Renal pelvis (tissue), 4 donors: ENCODE data around the gene PDE10A. TPM values are rescaled to one million over a fixed set of nuclear protein-coding genes. Genes with fewer than 3 reads are reported as not detected.
"Not testable (repeated sequence)": the region's sequence is repeated elsewhere in the genome, so short reads cannot be mapped to it uniquely, and the experiment has no call there.

Source experiments
- DNase-seq: peaks from one replicate; pipeline ENCODE4 v3.0.0-alpha.2; 2013
- polyA plus RNA-seq, 3 donors: library from polyadenylated mRNA; unstranded; fragments of 120-200 nt; gene quantifications; one replicate each; pipeline ENCODE4 v1.2.1, GENCODE V29; 2013; ENCODE audit not compliant: insufficient read length in 3 of 3

PDE10A gene
- polyA plus RNA-seq, 3 donors = 18.3 to 24.4 (median 19.6) TPM

- no peak for DNase-seq
Measured at GRCh38 chr6:165628955-165629354, 34.1 kb downstream of the PDE10A start.

DNA sequence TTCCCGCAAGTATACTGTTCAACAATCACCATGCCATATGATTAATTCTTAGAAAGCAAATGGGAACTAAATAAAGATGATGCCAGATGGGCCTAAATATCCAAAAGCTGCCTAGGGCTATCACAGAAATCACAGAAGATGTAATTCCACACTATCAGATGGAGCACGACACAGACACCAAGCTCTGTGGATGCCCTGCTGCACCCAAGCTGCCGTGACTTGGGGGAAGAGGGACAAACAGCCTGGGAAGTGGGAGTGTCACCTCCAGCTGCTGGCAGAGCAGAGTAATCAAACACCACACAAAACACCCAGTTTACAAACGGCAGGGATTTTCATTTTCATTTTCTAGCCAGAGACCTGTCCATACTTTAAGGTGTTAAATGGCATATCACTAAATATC lies 35.7 kb downstream of the PDE10A start:
- no peak for DNase-seq

- peak; percentile 46 for DNase-seq
Measured at GRCh38 chr6:165626711-165627110, 36.3 kb downstream of the PDE10A start.

- no peak for DNase-seq
Measured at GRCh38 chr6:165624871-165625639, 38.0 kb downstream of the PDE10A start.

DNA sequence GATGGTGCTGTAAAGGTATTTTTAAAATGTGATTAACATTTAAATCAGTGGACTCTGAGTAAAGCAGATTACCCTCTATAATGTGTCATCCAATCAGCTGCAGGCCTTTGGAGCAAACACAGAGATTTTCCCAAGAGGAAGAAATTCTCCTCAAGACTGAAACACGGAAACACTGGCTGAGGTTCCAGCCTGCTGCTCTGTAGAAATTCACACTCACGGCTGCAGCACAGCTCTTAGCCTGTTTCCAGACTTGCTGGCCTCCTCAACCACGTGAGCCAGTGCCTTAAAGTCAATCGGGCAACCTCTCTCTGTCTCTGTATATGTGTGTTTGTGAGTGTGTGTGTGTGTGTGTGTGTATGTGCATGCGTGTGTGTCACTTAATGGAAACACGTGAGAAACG lies 41.1 kb downstream of the PDE10A start:
- DNase-seq = no peak

- not testable (repeated sequence) for DNase-seq
Measured at GRCh38 chr6:165618891-165619290, 44.1 kb downstream of the PDE10A start.

- no peak for DNase-seq
Measured at GRCh38 chr6:165618241-165618640, 44.8 kb downstream of the PDE10A start.

DNA sequence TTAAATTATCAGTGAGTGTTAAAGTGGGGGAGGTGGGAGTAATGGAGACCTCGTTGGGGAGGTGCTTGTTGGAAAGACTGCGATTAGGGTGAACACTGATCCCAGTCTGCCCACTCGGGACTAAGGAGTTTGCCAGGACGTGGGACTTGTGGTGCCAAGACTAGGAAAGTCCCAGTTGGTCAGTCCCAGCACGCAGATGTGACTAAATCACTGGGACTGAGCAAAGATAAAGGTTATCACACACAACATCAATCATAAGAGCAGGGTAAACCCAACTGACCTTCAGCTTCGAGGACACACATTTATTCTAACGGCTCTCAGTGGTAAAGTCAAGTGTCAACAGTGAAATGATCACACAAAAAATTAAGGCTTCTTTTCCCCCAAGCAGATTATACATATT lies 45.5 kb downstream of the PDE10A start:
- no peak for DNase-seq

GRCh38 chr6:165616116-165616515 lies 46.9 kb downstream of the PDE10A start:
- DNase-seq = peak; percentile 44

DNA sequence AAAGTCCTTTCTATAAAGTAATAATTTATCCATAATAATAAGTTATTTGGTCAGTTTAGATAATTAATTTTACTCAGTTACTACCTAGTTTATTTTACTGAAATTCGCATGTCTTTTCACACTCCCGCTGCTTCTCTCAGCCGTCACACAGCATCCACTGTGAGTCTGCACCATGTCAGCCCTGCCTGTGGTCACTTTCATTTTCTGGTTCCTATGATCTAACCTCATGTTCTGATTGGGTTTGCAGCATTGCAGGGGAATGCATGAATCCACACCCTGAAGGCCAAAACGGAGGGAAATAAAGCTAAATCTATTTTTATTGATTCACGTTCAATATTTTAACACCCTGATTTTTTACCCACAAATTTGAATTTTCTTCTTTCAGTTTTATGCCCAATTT lies 47.4 kb downstream of the PDE10A start:
- no peak for DNase-seq

GRCh38 chr6:165611294-165611693 lies 51.7 kb downstream of the PDE10A start:
- no peak for DNase-seq

- DNase-seq = not testable (repeated sequence)
Measured at GRCh38 chr6:165608577-165608976, 54.5 kb downstream of the PDE10A start.

GRCh38 chr6:165606740-165607008 lies 56.4 kb downstream of the PDE10A start:
- no peak for DNase-seq

DNA sequence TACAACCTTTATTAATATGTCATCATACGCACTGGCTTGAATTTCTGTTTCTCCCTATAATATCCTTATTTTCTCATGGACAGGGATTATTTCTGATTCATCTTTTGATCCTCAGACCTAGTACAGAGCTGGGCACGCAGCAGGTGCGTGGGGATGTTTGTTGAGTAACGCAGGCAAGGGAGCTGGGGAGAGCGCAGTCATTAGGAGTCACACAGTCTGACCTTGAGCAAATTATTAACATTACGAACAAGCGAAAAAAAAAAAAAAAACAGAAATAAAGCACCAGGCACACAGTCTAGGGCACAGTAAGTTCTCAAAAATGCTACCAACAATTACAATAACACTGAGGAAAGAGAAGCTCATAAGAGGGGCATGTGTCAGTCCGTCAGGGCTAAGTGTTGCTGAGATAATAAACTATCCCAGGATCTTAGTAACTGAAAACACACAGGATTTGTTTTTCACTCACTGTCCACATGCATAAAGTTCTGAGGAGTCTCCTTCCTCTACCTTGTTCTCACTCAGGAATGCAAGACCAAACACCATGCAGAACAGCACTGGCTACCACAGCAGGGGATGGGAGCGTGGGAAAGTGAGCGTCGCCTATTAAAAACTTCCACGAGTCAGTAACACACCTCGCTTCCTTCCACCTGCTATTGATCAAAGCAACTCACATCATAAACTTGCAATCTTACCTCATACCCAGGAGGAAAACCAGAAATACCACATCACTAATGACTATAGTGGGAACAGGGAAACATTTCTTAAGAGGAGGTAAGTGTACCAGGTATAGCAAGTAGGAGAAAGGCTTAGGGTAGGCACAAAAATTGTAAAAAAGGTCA lies 56.9 kb downstream of the PDE10A start:
- DNase-seq = peak; percentile 67

GRCh38 chr6:165605182-165605875 lies 57.7 kb downstream of the PDE10A start:
- no peak for DNase-seq

- DNase-seq = no peak
Measured at GRCh38 chr6:165602291-165602690, 60.8 kb downstream of the PDE10A start.

GRCh38 chr6:165600606-165601005 lies 62.4 kb downstream of the PDE10A start:
- DNase-seq = no peak

- DNase-seq = no peak
Measured at GRCh38 chr6:165599596-165600487, 63.2 kb downstream of the PDE10A start.

GRCh38 chr6:165599121-165599520 lies 63.9 kb downstream of the PDE10A start:
- no peak for DNase-seq

GRCh38 chr6:165597821-165598220 lies 65.2 kb downstream of the PDE10A start:
- no peak for DNase-seq

GRCh38 chr6:165594584-165595333 lies 68.3 kb downstream of the PDE10A start:
- DNase-seq = no peak
